SH-SY5Y (cell line): ENCODE measurements around the gene AKAP11.

Source experiments
- GATA2 ChIP-seq: IDR thresholded peaks from 2 replicates; pipeline ENCODE4 v1.6.1; 2011; ENCODE audit warnings: mild to moderate bottlenecking, low read depth, low read length
- GATA3 ChIP-seq: IDR thresholded peaks from 2 replicates; pipeline ENCODE4 v1.6.1; 2011; ENCODE audit warnings: low read depth, mild to moderate bottlenecking, low read length, moderate library complexity

The AKAP11 gene

DNA sequence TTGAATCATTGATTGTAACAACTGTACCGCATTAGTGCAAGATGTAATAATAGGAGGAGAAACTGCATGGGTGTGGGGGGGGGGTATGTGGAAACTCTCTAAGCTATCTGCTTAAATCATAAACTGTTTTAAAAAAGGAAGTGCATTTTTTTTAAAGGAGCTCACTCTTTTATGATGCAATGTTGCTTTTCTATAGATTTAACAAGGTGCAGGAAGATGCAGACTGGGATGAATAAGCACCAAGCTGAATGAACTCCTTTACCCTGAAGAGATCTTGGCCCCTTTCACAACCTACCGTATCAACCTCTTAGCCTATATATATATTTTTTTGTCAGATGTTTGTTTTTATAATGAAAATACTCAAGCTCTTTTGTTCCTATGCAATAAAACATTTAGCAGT lies 95.9 kb downstream of the AKAP11 start:
- TF ChIP-seq GATA2 = no peak
- TF ChIP-seq GATA3 = no peak

- TF ChIP-seq GATA2 (no peak), GATA3 (no peak)
Measured at GRCh38 chr13:42369071-42369797, 97.3 kb downstream of the AKAP11 start.

GRCh38 chr13:42370229-42370628 lies 98.3 kb downstream of the AKAP11 start:
- TF ChIP-seq GATA2 = no peak
- no peak for TF ChIP-seq GATA3
